SK-N-SH (cell line): ENCODE results near the gene PGF. TPM values are rescaled to one million over a fixed set of nuclear protein-coding genes. Genes with fewer than 3 reads are reported as not detected.

ENCODE experiments used
- CTCF ChIA-PET: fragments of 300-600, 350-600 bp; formaldehyde crosslinking; extraction: SDS; loops from one replicate; lab custom pipeline; 2021; lab: Yijun Ruan, JAX
- POLR2A ChIA-PET: fragments of 350-600 bp; sonication (Branson Sonifier 250); formaldehyde crosslinking; extraction: SDS; loops from one replicate; lab custom pipeline; 2020; ENCODE audit warnings: antibody characterized with exemption, inconsistent platforms; lab: Yijun Ruan, JAX
- DNase-seq: peaks from one replicate; pipeline ENCODE4 v3.0.0; 2012
- H2AFZ ChIP-seq: fragments of 200-600 bp; sonication (generic); 2 replicates; pipeline ENCODE4 v1.8.1; 2016; ENCODE audit warnings: antibody characterized with exemption, mild to moderate bottlenecking, low read depth
- H3F3A ChIP-seq: fragments of 200-600 bp; sonication (generic); replicated peaks from 2 replicates; pipeline ENCODE3; 2016; ENCODE audit warnings: antibody characterized with exemption, mild to moderate bottlenecking; ENCODE audit not compliant: insufficient read depth
- H3K27ac ChIP-seq, 2 experiments: fragments of 200-500 bp in 1 of 2; fragments of 200-600 bp in 1 of 2; sonication (Bioruptor generic) in 1 of 2; sonication (generic), shearing (Covaris generic) in 1 of 2; 2 replicates each; pipeline versions ENCODE4 v1.5.1 to v1.6.1; 2014 to 2016; ENCODE audit warnings: low read depth in 2 of 2, inconsistent platforms in 1 of 2, low read length in 1 of 2, mild to moderate bottlenecking in 1 of 2, mixed read lengths in 1 of 2
- H3K27me3 ChIP-seq: fragments of 200-600 bp; sonication (generic), shearing (Covaris generic); 2 replicates; pipeline ENCODE4 v1.6.1; 2016; ENCODE audit warnings: mixed run types; ENCODE audit not compliant: insufficient read depth
- H3K36me3 ChIP-seq, 2 experiments: fragments of 200-500 bp in 1 of 2; fragments of 200-600 bp in 1 of 2; sonication (Bioruptor generic) in 1 of 2; sonication (generic) in 1 of 2; replicated peaks in 1 of 2; 2 replicates each; pipeline versions ENCODE3 to v1.5.1; 2014 to 2016; ENCODE audit warnings: low read length in 1 of 2, mild to moderate bottlenecking in 1 of 2; ENCODE audit not compliant: insufficient read depth in 2 of 2, control insufficient read depth in 1 of 2
- H3K4me1 ChIP-seq, 2 experiments: fragments of 200-500 bp in 1 of 2; fragments of 200-600 bp in 1 of 2; sonication (Bioruptor generic) in 1 of 2; sonication (generic), shearing (Covaris generic) in 1 of 2; 2 replicates each; pipeline versions ENCODE4 v1.5.1 to v1.6.1; 2014 to 2016; ENCODE audit warnings: low read depth in 1 of 2, low read length in 1 of 2, mixed run types in 1 of 2; ENCODE audit not compliant: insufficient read depth in 2 of 2, control insufficient read depth in 1 of 2
- H3K4me2 ChIP-seq: fragments of 200-600 bp; sonication (generic), shearing (Covaris generic); 2 replicates; pipeline ENCODE4 v1.6.1; 2017; ENCODE audit warnings: mixed run types
- H3K4me3 ChIP-seq, 2 experiments: fragments of 200-500 bp in 1 of 2; fragments of 200-600 bp in 1 of 2; sonication (Bioruptor generic) in 1 of 2; sonication (generic), shearing (Covaris generic) in 1 of 2; 2 replicates each; pipeline versions ENCODE4 v1.5.1 to v1.8.1; 2014 to 2016; ENCODE audit warnings: low read depth in 2 of 2, inconsistent platforms in 1 of 2, low read length in 1 of 2, mild to moderate bottlenecking in 1 of 2, mixed read lengths in 1 of 2, moderate library complexity in 1 of 2
- H3K79me2 ChIP-seq: fragments of 200-600 bp; sonication (generic); 2 replicates; pipeline ENCODE4 v1.8.1; 2017; ENCODE audit warnings: mild to moderate bottlenecking; ENCODE audit not compliant: insufficient read depth
- H3K9ac ChIP-seq: fragments of 200-600 bp; sonication (generic); 2 replicates; pipeline ENCODE4 v1.6.1; 2017; ENCODE audit warnings: mixed run types
- H3K9me2 ChIP-seq: fragments of 200-600 bp; sonication (generic); 2 replicates; pipeline ENCODE4 v1.6.1; 2017; ENCODE audit warnings: mixed run types
- H3K9me3 ChIP-seq: fragments of 200-600 bp; sonication (generic); 2 replicates; pipeline ENCODE4 v1.6.1; 2017; ENCODE audit warnings: mixed run types, mild to moderate bottlenecking, moderate library complexity
- H4K20me1 ChIP-seq: fragments of 200-600 bp; sonication (generic); 2 replicates; pipeline ENCODE4 v1.6.1; 2017; ENCODE audit warnings: mild to moderate bottlenecking, mixed run types; ENCODE audit not compliant: insufficient read depth
- CHD2 ChIP-seq: fragments of 150-350 bp; IDR thresholded peaks from 2 replicates; pipeline ENCODE4 v1.6.1; 2018; ENCODE audit warnings: low read length; ENCODE audit not compliant: partially characterized antibody
- EP300 ChIP-seq, 2 experiments: IDR thresholded peaks; 2 replicates each; pipeline versions ENCODE4 v1.4.0 to v1.6.1; 2012; ENCODE audit warnings: borderline replicate concordance in 1 of 2, low read depth in 1 of 2, low read length in 1 of 2
- EZH2phosphoT487 ChIP-seq: fragments of 200-600 bp; sonication (generic); IDR thresholded peaks from 2 replicates; pipeline ENCODE4 v1.6.1; 2017; ENCODE audit warnings: low read depth, mixed run types, mild to moderate bottlenecking, antibody characterized with exemption, moderate library complexity, borderline replicate concordance
- FOXJ3 ChIP-seq: sonication (generic); formaldehyde crosslinking; IDR thresholded peaks from 2 replicates; pipeline ENCODE4 v1.5.1; 2020; ENCODE audit warnings: mild to moderate bottlenecking, missing genetic modification reagents
- FOXM1 ChIP-seq: IDR thresholded peaks from 2 replicates; pipeline ENCODE4 v1.4.0; 2012; ENCODE audit warnings: low read depth, mild to moderate bottlenecking
- GABPA ChIP-seq: IDR thresholded peaks from 2 replicates; pipeline ENCODE4 v1.4.0; 2012; ENCODE audit warnings: low read depth, mild to moderate bottlenecking
- GATA2 ChIP-seq: sonication (generic); formaldehyde crosslinking; IDR thresholded peaks from 2 replicates; pipeline ENCODE4 v1.5.0; 2020; ENCODE audit warnings: mild to moderate bottlenecking, missing genetic modification reagents
- MEF2A ChIP-seq: IDR thresholded peaks from 2 replicates; pipeline ENCODE4 v1.4.0; 2012; ENCODE audit warnings: low read depth, borderline replicate concordance
- POLR2AphosphoS5 ChIP-seq: IDR thresholded peaks from 2 replicates; pipeline ENCODE4 v1.6.1; 2012; ENCODE audit warnings: low read depth, low read length
- RAD21 ChIP-seq: IDR thresholded peaks from 2 replicates; pipeline ENCODE4 v1.6.1; 2012; ENCODE audit warnings: mild to moderate bottlenecking, low read length
- RCOR1 ChIP-seq: fragments of 150-350 bp; IDR thresholded peaks from 2 replicates; pipeline ENCODE4 v1.6.1; 2017; ENCODE audit warnings: antibody characterized with exemption, low read length
- RFX5 ChIP-seq: IDR thresholded peaks from 2 replicates; pipeline ENCODE4 v1.6.1; 2012; ENCODE audit warnings: mild to moderate bottlenecking, improper control_type of control experiment, low read length
- RXRA ChIP-seq: IDR thresholded peaks from 2 replicates; pipeline ENCODE4 v1.4.0; 2012; ENCODE audit warnings: low read depth, mild to moderate bottlenecking, borderline replicate concordance
- SIN3A ChIP-seq: IDR thresholded peaks from 2 replicates; pipeline ENCODE4 v1.6.1; 2012; ENCODE audit warnings: low read depth, mild to moderate bottlenecking, low read length, moderate library complexity, borderline replicate concordance
- SMC3 ChIP-seq: IDR thresholded peaks from 2 replicates; pipeline ENCODE4 v1.6.1; 2012; ENCODE audit warnings: low read depth, low read length, improper control_type of control experiment
- TEAD4 ChIP-seq: IDR thresholded peaks from 2 replicates; pipeline ENCODE4 v1.4.0; 2012; ENCODE audit warnings: mild to moderate bottlenecking, borderline replicate concordance; ENCODE audit not compliant: insufficient read depth
- WGBS: methylation state at CpG from one replicate; pipeline ENCODE4 v1.1.6; 2017; ENCODE audit warnings: low lambda C conversion rate; 5-methylcytosine and 5-hydroxymethylcytosine counted together
- polyA plus RNA-seq, 3 experiments: library from polyadenylated mRNA; depleted of rRNA; stranded (reverse); fragments of >200 nt; gene quantifications; 2 replicates each; pipeline ENCODE4 v1.2.3, GENCODE V29; 2012
- TF ChIP-seq, protein P1 (sequence below): IDR thresholded peaks from 2 replicates; pipeline ENCODE4; 2012
- TF ChIP-seq, protein P2 (sequence below): fragments of 150-350 bp; IDR thresholded peaks from 2 replicates; pipeline ENCODE4 v1.6.1; 2016; ENCODE audit warnings: mild to moderate bottlenecking, low read depth, low read length
- TF ChIP-seq, protein P3 (sequence below): IDR thresholded peaks from 2 replicates; pipeline ENCODE4 v1.6.1; 2012; ENCODE audit warnings: mild to moderate bottlenecking, low read depth, low read length, moderate library complexity
- TF ChIP-seq, protein P4 (sequence below): IDR thresholded peaks from 2 replicates; pipeline ENCODE4 v1.4.0; 2012; ENCODE audit warnings: low read depth, borderline replicate concordance

PGF gene
- polyA plus RNA-seq, 1 of the 3 experiments (the other 2 are of a cell fraction): 4.4 TPM

DNA sequence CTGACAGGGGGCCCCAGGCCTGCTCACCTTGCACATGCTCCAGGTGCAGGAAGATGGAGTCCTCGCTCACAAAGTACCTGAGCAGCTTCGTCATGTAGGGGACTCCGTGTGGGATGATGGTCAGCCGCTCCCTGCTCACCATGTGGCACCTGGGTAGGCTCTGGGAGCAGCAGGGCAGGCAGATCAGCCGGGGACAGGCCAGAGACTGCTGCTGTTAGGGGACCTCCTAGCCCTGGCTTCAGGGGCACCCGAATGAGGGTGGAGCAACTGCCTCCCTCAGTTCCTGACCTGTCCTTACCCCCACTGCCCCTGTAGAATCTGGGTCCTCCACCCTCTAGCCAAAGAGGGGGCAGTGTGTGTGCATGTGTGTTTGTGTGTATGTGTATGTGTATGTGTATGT, 44.2 kb downstream of the PGF start:
- WGBS: no CpG with 5 or more reads among the region's 6 CpGs
- ChIA-PET CTCF (interaction anchor here (4.1 to 26.0 kb wide), 3 partner anchors 17 to 177 kb away, joined by 24 to 537 read pairs (median 124); no protein-coding TSS in a partner anchor), POLR2A (interaction anchor here (1.8 kb wide), 1 partner anchor 11 kb away, joined by 4 read pairs; the partner anchor contains the start of gene RPS6KL1)
- H3K9me2 ChIP-seq: no peaks in the 10 kb centered on the region
- no peaks in the 10 kb centered on the region for H3K9me3 ChIP-seq
- H3K9ac ChIP-seq: no peak overlapping the region
- DNase-seq: no peak
- H3F3A ChIP-seq: peaks cover 2% of the 10 kb centered on the region
- TF ChIP-seq CHD2: no peak
- no peak for TF ChIP-seq FOXJ3
- TF ChIP-seq RAD21: no peak
- TF ChIP-seq, protein P1, sequence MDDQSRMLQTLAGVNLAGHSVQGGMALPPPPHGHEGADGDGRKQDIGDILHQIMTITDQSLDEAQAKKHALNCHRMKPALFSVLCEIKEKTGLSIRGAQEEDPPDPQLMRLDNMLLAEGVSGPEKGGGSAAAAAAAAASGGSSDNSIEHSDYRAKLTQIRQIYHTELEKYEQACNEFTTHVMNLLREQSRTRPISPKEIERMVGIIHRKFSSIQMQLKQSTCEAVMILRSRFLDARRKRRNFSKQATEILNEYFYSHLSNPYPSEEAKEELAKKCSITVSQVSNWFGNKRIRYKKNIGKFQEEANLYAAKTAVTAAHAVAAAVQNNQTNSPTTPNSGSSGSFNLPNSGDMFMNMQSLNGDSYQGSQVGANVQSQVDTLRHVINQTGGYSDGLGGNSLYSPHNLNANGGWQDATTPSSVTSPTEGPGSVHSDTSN: no peak
- H3K4me3 ChIP-seq: no peak overlapping the region
- H3K4me2 ChIP-seq: no peak overlapping the region
- H4K20me1 ChIP-seq: no peaks in the 10 kb centered on the region
- H2AFZ ChIP-seq: no peak overlapping the region
- H3K4me1 ChIP-seq: no peaks in the 10 kb centered on the region; a peak in 1 of 4 replicates
- no peak overlapping the region for H3K27ac ChIP-seq
- H3K79me2 ChIP-seq: no peaks in the 10 kb centered on the region
- H3K27me3 ChIP-seq: no peaks in the 10 kb centered on the region
- no peaks in the 10 kb centered on the region for H3K36me3 ChIP-seq

DNA sequence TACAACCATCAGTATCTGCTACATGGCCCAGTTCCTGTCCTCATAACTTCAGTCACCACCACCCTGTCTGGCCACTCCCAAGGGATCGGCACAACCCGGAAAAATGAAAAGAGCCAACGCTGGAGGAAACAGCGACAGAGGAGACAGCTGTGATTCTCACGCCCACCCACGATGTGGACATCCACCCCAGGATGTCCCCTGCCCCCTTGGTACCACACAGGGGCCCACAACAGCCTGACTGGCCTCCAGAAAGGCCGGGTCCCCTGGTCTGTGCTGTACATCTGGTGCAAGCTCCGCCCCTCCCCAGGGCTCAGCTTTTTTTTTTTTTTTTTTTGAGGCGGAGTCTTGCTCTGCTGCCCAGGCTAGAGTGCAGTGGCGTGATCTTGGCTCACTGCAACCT, 44.8 kb downstream of the PGF start:
- H2AFZ ChIP-seq: no peak overlapping the region
- TF ChIP-seq RFX5 (no peak), EZH2phosphoT487 (no peak), GABPA (no peak), GATA2 (CRISPR knock-in tag) (no peak), MEF2A (no peak), SIN3A (no peak), POLR2AphosphoS5 (no peak), SMC3 (no peak), RAD21 (no peak), EP300 (IDR thresholded peaks at IDR 0.05; ENCODE audit: borderline replicate concordance in 1 of 2, low read depth in 1 of 2, low read length in 1 of 2) (no peak), FOXM1 (no peak), RXRA (no peak), RCOR1 (no peak), TEAD4 (no peak)
- TF ChIP-seq, protein P2, sequence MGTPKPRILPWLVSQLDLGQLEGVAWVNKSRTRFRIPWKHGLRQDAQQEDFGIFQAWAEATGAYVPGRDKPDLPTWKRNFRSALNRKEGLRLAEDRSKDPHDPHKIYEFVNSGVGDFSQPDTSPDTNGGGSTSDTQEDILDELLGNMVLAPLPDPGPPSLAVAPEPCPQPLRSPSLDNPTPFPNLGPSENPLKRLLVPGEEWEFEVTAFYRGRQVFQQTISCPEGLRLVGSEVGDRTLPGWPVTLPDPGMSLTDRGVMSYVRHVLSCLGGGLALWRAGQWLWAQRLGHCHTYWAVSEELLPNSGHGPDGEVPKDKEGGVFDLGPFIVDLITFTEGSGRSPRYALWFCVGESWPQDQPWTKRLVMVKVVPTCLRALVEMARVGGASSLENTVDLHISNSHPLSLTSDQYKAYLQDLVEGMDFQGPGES: no peak
- TF ChIP-seq, protein P3, sequence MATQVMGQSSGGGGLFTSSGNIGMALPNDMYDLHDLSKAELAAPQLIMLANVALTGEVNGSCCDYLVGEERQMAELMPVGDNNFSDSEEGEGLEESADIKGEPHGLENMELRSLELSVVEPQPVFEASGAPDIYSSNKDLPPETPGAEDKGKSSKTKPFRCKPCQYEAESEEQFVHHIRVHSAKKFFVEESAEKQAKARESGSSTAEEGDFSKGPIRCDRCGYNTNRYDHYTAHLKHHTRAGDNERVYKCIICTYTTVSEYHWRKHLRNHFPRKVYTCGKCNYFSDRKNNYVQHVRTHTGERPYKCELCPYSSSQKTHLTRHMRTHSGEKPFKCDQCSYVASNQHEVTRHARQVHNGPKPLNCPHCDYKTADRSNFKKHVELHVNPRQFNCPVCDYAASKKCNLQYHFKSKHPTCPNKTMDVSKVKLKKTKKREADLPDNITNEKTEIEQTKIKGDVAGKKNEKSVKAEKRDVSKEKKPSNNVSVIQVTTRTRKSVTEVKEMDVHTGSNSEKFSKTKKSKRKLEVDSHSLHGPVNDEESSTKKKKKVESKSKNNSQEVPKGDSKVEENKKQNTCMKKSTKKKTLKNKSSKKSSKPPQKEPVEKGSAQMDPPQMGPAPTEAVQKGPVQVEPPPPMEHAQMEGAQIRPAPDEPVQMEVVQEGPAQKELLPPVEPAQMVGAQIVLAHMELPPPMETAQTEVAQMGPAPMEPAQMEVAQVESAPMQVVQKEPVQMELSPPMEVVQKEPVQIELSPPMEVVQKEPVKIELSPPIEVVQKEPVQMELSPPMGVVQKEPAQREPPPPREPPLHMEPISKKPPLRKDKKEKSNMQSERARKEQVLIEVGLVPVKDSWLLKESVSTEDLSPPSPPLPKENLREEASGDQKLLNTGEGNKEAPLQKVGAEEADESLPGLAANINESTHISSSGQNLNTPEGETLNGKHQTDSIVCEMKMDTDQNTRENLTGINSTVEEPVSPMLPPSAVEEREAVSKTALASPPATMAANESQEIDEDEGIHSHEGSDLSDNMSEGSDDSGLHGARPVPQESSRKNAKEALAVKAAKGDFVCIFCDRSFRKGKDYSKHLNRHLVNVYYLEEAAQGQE: no peak
- TF ChIP-seq, protein P4, sequence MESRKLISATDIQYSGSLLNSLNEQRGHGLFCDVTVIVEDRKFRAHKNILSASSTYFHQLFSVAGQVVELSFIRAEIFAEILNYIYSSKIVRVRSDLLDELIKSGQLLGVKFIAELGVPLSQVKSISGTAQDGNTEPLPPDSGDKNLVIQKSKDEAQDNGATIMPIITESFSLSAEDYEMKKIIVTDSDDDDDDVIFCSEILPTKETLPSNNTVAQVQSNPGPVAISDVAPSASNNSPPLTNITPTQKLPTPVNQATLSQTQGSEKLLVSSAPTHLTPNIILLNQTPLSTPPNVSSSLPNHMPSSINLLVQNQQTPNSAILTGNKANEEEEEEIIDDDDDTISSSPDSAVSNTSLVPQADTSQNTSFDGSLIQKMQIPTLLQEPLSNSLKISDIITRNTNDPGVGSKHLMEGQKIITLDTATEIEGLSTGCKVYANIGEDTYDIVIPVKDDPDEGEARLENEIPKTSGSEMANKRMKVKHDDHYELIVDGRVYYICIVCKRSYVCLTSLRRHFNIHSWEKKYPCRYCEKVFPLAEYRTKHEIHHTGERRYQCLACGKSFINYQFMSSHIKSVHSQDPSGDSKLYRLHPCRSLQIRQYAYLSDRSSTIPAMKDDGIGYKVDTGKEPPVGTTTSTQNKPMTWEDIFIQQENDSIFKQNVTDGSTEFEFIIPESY: no peak

More for the DNA sequence above, 44.8 kb downstream of the PGF start:
- DNase-seq: peak; percentile 59
- no peaks in the 10 kb centered on the region; a peak in 1 of 4 replicates for H3K4me1 ChIP-seq
- H3K9me2 ChIP-seq: no peaks in the 10 kb centered on the region
- H3K4me2 ChIP-seq: no peak overlapping the region
- H3K27me3 ChIP-seq: no peaks in the 10 kb centered on the region
- H3K9ac ChIP-seq: no peak overlapping the region
- no peaks in the 10 kb centered on the region for H4K20me1 ChIP-seq
- H3F3A ChIP-seq: peaks cover 6% of the 10 kb centered on the region
- H3K27ac ChIP-seq: no peak overlapping the region
- H3K4me3 ChIP-seq: no peak overlapping the region
- 89% methylated on average over 8 of the region's 10 CpGs for WGBS
- H3K36me3 ChIP-seq: no peaks in the 10 kb centered on the region
- POLR2A ChIA-PET: interaction anchor here (1.8 kb wide), 1 partner anchor 12 kb away, joined by 4 read pairs; the partner anchor contains the start of gene RPS6KL1
- H3K9me3 ChIP-seq: no peaks in the 10 kb centered on the region
- CTCF ChIA-PET: interaction anchor here (1.1 to 26.0 kb wide), 5 partner anchors 16 to 178 kb away, joined by 3 to 537 read pairs (median 24); partner anchors contain the start of gene YLPM1
- no peaks in the 10 kb centered on the region for H3K79me2 ChIP-seq
